ENCODE results near the gene MUC3A.
"Not testable (repeated sequence)": the region's sequence is repeated elsewhere in the genome, so short reads cannot be mapped to it uniquely, and the experiment has no call there.

The MUC3A gene, protein sequence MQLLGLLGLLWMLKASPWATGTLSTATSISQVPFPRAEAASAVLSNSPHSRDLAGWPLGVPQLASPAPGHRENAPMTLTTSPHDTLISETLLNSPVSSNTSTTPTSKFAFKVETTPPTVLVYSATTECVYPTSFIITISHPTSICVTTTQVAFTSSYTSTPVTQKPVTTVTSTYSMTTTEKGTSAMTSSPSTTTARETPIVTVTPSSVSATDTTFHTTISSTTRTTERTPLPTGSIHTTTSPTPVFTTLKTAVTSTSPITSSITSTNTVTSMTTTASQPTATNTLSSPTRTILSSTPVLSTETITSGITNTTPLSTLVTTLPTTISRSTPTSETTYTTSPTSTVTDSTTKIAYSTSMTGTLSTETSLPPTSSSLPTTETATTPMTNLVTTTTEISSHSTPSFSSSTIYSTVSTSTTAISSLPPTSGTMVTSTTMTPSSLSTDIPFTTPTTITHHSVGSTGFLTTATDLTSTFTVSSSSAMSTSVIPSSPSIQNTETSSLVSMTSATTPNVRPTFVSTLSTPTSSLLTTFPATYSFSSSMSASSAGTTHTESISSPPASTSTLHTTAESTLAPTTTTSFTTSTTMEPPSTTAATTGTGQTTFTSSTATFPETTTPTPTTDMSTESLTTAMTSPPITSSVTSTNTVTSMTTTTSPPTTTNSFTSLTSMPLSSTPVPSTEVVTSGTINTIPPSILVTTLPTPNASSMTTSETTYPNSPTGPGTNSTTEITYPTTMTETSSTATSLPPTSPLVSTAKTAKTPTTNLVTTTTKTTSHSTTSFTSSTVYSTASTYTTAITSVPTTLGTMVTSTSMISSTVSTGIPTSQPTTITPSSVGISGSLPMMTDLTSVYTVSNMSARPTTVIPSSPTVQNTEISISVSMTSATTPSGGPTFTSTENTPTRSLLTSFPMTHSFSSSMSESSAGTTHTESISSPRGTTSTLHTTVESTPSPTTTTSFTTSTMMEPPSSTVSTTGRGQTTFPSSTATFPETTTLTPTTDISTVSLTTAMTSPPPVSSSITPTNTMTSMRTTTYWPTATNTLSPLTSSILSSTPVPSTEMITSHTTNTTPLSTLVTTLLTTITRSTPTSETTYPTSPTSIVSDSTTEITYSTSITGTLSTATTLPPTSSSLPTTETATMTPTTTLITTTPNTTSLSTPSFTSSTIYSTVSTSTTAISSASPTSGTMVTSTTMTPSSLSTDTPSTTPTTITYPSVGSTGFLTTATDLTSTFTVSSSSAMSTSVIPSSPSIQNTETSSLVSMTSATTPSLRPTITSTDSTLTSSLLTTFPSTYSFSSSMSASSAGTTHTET (N-terminal part only)

DNA sequence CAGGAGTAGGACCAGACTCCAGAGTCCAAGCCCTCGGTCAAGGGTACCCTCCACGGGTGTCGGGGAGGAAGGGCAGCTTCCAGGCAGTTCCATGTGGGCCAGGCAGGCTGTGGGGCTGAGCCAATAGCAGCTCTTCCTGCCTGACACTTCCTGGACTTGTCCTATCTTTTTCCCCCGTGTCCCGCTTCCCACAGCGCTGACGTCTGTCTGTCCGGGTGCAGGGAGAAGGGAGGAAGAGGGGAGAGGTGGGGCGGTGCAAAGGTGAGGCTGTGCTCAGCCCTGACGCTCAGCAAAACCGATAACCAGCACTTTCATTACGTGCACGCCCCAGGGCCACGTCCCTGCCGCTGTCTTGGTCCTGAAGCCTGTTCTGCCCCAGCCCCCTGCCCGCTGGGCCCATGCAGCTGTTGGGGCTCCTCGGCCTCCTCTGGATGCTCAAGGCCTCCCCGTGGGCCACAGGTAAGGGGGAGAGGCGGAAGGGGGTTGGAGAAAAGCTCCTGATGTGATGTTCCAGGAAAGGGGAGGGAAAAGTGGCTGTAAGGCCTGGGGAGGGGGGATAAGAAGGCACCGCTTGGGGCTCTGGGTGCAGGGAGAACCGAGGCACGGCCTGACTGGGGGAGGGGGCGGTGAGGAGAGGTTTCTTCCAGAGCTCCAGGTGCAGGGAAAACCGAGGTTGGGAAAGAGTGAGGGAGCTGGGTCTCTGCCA, at the start of gene MUC3A:
Gene MUC3A, plus strand, starts transcription at position 308 of the 706 bp plus-strand sequence. Its CDS starts 91 bp downstream, at position 399.
- no peak for DNase-seq (ENCODE audit: low read depth)

- no peak for DNase-seq (ENCODE audit: low read depth)
These were observed 48.4 kb upstream of the MUC3A start for GRCh38 chr7:100900978-100901377.

DNA sequence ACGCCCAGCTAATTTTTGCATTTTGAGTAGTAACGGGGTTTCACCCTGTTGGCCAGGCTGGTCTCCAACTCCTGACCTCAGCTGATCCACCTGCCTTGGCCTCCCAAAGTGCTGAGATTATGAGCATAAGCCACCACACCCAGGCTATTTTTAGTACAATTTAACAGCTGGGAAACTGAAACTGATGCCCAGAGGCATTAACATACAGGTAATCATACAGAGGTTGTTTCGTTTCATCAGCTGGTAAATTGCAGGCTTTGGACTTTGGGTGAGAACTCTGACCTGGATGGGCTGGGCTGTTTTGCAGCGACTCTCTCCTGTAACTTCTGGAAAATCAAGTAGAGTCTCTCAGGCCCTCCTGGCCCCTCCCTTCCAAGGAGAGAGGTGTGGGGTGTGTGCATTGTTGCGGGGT, 47.4 kb upstream of the MUC3A start:
- no peak for DNase-seq (ENCODE audit: low read depth)

DNA sequence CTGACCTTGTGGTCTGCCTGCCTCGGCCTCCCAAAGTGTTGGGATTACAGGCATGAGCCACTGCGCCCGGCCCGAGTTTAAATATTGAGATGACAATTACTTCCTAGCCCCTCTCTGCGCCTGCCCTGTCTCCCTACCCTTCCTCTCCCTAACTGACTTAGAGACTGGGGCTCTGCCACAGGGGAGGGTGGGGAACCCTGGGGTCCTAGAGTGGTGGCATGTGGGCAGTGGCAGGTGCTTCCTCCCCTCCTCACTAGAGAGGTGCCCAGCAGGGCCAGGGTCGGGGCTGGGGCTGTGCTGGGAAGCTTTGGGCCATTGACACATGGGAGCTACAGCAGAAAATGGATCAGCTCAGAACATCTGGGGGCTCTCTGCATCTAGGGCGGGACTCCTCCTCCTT, 46.7 kb upstream of the MUC3A start:
- DNase-seq (ENCODE audit: low read depth): no peak

- DNase-seq (ENCODE audit: low read depth): no peak
These were observed 40.8 kb upstream of the MUC3A start for GRCh38 chr7:100908512-100908911.

DNA sequence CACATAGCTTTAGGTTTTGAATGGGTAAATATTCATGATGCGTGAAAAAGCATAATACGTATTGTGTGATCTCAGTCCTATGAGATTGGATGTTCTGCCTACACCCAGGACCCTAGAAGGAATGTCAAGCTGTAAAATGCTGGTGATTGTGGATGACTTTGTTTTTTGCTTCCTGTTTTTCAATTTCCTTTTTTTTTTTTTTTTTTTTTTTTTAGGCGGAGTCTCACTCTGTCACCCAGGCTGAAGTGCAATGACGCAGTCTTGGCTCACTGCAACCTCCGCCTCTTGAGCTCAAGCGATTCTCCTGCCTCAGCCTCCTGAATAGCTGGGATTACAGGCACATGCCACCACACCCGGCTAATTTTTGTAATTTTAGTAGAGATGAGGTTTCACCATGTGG, 38.9 kb upstream of the MUC3A start:
- not testable (repeated sequence) for DNase-seq (ENCODE audit: low read depth)

GRCh38 chr7:100911484-100911883, 37.9 kb upstream of the MUC3A start:
- no peak for DNase-seq (ENCODE audit: low read depth)

DNA sequence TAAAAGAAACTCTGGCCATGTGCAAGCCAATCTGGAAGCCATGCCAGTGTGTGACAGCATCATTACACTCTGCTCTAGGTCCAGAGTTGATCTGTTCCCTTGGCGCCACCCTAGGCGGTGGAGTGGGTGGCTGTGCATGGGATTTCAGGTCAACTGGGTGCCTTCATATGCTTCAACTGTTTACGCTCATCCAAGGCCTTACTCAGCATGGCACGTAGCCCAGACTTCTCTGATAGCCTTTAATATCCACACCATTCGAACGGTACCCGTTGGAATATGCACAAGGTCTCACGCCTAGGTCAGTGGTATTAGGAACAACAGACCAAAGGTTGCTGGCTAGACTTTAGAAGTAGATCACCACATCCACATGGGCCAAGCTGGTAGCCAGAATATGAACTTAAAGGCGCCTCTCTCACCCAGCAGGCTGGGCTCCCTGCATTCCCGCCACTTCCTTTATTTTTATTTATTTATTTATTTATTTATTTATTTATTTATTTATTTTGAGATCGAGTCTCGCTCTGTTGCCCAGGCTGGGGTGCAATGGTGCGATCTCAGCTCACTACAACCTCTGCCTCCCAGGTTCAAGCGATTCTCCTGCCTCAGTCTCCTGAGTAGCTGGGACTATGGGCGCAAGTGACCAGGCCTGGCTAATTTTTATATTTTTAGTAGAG, 35.0 kb upstream of the MUC3A start:
- DNase-seq (ENCODE audit: low read depth): no peak

- DNase-seq (ENCODE audit: low read depth): no peak
These were observed 34.4 kb upstream of the MUC3A start for GRCh38 chr7:100914879-100915447.

DNA sequence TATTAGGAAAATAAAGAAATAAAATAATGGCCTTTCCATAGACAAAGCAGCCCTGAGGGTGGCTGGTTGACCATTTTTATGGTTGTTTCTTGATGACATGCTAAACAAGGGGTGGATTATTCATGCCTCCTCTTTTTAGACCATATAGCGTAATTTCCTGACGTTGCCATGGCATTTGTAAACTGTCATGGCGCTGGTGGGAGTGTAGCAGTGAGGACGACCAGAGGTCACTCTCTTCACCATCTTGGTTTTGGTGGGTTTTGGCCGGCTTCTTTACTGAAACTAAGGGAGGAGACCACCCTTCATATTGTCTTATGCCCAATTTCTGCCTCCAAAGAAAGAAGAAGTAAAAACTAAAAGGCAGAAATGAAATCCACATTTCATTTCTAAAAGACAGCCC, 30.0 kb upstream of the MUC3A start:
- DNase-seq (ENCODE audit: low read depth): not testable (repeated sequence)

- DNase-seq (ENCODE audit: low read depth): not testable (repeated sequence)
These were observed 29.4 kb upstream of the MUC3A start for GRCh38 chr7:100919779-100920437.

- no peak for DNase-seq (ENCODE audit: low read depth)
These were observed 28.3 kb upstream of the MUC3A start for GRCh38 chr7:100921039-100921438.

- DNase-seq (ENCODE audit: low read depth): not testable (repeated sequence)
These were observed 25.7 kb upstream of the MUC3A start for GRCh38 chr7:100923616-100924015.

DNA sequence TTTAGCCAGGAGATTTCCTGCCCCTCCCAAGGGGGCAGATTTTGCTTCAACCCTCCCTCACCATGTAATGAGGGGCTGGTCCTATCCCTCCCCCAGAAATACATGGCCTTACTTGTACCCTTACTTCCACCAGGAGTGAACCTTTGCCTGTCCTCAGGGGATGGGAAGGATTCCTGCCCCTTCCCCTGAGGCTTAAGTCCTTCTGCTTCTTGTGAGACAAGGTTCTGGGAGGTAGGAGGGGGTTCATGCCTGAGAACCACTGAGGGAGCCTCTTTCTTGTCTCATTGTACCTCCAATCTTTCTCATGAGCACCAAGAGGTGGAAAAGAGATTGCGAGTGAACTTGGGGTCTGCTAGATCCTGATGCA, 19.5 kb upstream of the MUC3A start:
- no peak for DNase-seq (ENCODE audit: low read depth)

DNA sequence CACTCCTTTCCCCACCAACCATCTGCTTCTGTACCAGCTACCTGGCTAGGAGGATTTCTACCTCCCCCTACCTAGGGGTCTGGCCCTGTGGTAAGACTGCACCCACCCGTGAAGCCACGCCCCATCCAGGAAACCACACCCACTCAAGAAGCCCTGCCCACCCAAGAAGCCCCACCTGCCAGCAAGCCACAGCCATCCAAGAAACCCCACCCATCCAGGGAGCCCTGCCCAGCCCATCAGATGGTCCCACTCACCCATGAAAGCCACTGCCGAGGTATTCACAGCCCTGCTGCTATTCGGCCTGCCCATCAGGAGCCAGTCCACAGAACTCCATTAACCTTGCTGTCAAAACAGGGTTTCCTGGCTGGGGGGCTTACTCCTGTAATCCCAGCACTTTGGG, 15.6 kb upstream of the MUC3A start:
- DNase-seq (ENCODE audit: low read depth): no peak

GRCh38 chr7:100935381-100935780, 14.0 kb upstream of the MUC3A start:
- DNase-seq (ENCODE audit: low read depth): not testable (repeated sequence)

- not testable (repeated sequence) for DNase-seq (ENCODE audit: low read depth)
These were observed 13.2 kb upstream of the MUC3A start for GRCh38 chr7:100936167-100936566.

GRCh38 chr7:100942045-100942774, 7.1 kb upstream of the MUC3A start:
- no peak for DNase-seq (ENCODE audit: low read depth)

DNA sequence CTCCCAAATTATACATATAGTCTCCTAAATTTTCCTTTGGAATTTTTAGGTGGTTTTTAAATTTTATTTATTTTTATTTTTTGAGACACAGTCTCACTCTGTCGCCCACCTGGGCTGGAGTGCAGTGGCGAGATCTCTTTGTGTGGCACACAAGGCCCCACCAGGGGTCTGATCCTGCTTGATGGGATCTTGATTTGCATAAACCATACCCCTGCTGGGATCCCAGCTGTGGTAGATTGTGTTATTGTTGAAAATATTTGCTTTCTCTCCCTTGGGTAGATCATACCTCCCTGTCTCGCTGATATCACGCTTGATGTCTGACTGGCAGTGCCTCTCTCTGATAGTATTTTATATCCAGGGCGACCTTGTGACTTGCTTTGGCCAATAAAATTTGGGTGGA, 5.6 kb upstream of the MUC3A start:
- DNase-seq (ENCODE audit: low read depth): no peak

Data from HS-27A (cell line).